DOHH2 (cell line): Measurements from ENCODE around the gene RRAGC.
A peak's percentile ranks its signal among the peaks of the same experiment; 100 is the strongest.

Source experiments
- H3F3A ChIP-seq: fragments of 200-600 bp; sonication (generic), shearing (Covaris generic); 2 replicates; pipeline ENCODE4 v1.6.0; 2016; ENCODE audit warnings: antibody characterized with exemption, mild to moderate bottlenecking; ENCODE audit not compliant: control insufficient read depth, insufficient read depth
- H3K27ac ChIP-seq: fragments of 200-600 bp; sonication (generic); 2 replicates; pipeline ENCODE4 v1.5.1; 2014; ENCODE audit warnings: low read depth, mild to moderate bottlenecking, low read length, moderate library complexity
- H3K27me3 ChIP-seq: fragments of 200-600 bp; sonication (generic); 2 replicates; pipeline ENCODE4 v1.6.1; 2014; ENCODE audit warnings: mild to moderate bottlenecking, low read length, mixed read lengths; ENCODE audit not compliant: control insufficient read depth
- H3K36me3 ChIP-seq: fragments of 200-600 bp; sonication (generic); 2 replicates; pipeline ENCODE4 v1.6.1; 2014; ENCODE audit warnings: mild to moderate bottlenecking, low read length, moderate library complexity, mixed read lengths; ENCODE audit not compliant: control insufficient read depth
- H3K4me1 ChIP-seq: fragments of 200-600 bp; sonication (generic); 2 replicates; pipeline ENCODE4 v1.6.1; 2014; ENCODE audit warnings: mild to moderate bottlenecking, low read length, mixed read lengths; ENCODE audit not compliant: control insufficient read depth
- H3K4me2 ChIP-seq: fragments of 200-600 bp; sonication (generic); 2 replicates; pipeline ENCODE4 v1.6.0; 2014; ENCODE audit warnings: mild to moderate bottlenecking, low read length, moderate library complexity
- H3K4me3 ChIP-seq: fragments of 200-600 bp; sonication (generic); 2 replicates; pipeline ENCODE4 v1.5.1; 2014; ENCODE audit warnings: mild to moderate bottlenecking, low read length, mixed read lengths
- H3K79me2 ChIP-seq: fragments of 200-600 bp; sonication (generic); 2 replicates; pipeline ENCODE4 v1.6.1; 2014; ENCODE audit warnings: mild to moderate bottlenecking, low read length, mixed read lengths; ENCODE audit not compliant: control insufficient read depth
- H3K9me2 ChIP-seq: fragments of 200-600 bp; sonication (generic); replicated peaks from 2 replicates; pipeline ENCODE4 v1.6.1; 2014; ENCODE audit warnings: mild to moderate bottlenecking, low read length, mixed read lengths; ENCODE audit not compliant: control insufficient read depth
- H3K9me3 ChIP-seq: fragments of 200-600 bp; sonication (generic); 2 replicates; pipeline ENCODE4 v1.6.1; 2014; ENCODE audit warnings: antibody characterized with exemption, low read length, mixed read lengths; ENCODE audit not compliant: control insufficient read depth, insufficient read depth
- H4K20me1 ChIP-seq: fragments of 200-600 bp; sonication (generic); 2 replicates; pipeline ENCODE4 v1.6.0; 2014; ENCODE audit warnings: low read depth, mild to moderate bottlenecking, antibody characterized with exemption, low read length, moderate library complexity; ENCODE audit not compliant: control insufficient read depth, insufficient read depth
- EZH2phosphoT487 ChIP-seq: fragments of 200-600 bp; sonication (generic); IDR thresholded peaks from 2 replicates; pipeline ENCODE4 v1.6.1; 2017; ENCODE audit warnings: borderline replicate concordance, mild to moderate bottlenecking, antibody characterized with exemption, low read length, moderate library complexity, mixed read lengths
- TF ChIP-seq, protein P1 (sequence below): fragments of 200-600 bp; sonication (generic); IDR thresholded peaks from one replicate; pipeline ENCODE4 v1.5.1; 2014; ENCODE audit warnings: antibody characterized with exemption, mild to moderate bottlenecking, low read depth, low read length; ENCODE audit not compliant: poor library complexity, severe bottlenecking

RRAGC gene

DNA sequence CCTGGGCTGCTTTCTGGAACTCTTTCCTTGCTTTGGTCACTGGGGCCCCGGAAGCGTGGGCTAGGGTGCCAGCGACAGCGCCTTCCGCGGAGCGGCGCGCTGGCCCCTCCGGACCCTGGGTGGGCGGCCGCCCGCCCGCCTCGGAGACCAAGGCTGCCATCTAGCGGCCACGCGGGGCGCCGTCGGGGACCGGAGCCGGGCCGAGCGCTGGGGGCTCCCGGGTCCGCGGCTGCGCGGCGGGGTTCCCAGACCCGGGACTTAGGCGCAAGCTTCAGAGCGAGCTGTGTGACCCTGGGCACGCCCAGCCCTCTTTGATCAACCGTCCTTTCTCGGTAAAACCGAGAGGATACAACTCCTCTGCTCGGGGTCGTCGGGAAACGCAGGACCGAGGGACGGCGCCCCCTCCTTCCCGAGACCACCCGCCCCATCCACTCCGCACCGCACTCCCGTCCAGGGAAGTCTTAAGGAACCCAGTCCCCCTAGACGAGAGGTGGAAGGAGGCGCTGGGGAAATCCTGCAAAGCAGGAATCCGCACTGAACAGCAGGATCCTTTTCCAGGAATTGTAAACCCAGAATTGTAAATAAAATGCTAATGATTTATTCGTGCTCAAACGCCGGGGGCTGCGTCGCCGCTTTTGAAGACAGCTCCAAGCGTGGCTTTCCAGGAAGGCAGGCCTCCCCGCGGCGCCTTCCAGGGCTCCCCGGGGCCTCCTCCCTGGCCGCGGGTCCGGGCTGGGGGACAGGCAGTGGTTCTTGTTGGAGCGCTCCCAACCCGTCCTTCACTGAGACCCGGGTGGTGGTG lies 41.2 kb downstream of the RRAGC start:
- H4K20me1 ChIP-seq: no peaks in the 10 kb centered on the region; the same call in 1 of the 2 replicates
- no peaks in the 10 kb centered on the region for H3F3A ChIP-seq
- H3K36me3 ChIP-seq: no peaks in the 10 kb centered on the region
- peaks cover 38% of the 10 kb centered on the region for H3K27me3 ChIP-seq
- H3K4me1 ChIP-seq: no peaks in the 10 kb centered on the region
- no peak overlapping the region for H3K27ac ChIP-seq
- H3K4me2 ChIP-seq: no peak overlapping the region
- TF ChIP-seq, protein P1, sequence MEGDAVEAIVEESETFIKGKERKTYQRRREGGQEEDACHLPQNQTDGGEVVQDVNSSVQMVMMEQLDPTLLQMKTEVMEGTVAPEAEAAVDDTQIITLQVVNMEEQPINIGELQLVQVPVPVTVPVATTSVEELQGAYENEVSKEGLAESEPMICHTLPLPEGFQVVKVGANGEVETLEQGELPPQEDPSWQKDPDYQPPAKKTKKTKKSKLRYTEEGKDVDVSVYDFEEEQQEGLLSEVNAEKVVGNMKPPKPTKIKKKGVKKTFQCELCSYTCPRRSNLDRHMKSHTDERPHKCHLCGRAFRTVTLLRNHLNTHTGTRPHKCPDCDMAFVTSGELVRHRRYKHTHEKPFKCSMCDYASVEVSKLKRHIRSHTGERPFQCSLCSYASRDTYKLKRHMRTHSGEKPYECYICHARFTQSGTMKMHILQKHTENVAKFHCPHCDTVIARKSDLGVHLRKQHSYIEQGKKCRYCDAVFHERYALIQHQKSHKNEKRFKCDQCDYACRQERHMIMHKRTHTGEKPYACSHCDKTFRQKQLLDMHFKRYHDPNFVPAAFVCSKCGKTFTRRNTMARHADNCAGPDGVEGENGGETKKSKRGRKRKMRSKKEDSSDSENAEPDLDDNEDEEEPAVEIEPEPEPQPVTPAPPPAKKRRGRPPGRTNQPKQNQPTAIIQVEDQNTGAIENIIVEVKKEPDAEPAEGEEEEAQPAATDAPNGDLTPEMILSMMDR: peak; percentile 71
- TF ChIP-seq EZH2phosphoT487: no peak
- H3K4me3 ChIP-seq: no peak overlapping the region
- H3K79me2 ChIP-seq: no peaks in the 10 kb centered on the region
- H3K9me2 ChIP-seq: no peaks in the 10 kb centered on the region
- no peaks in the 10 kb centered on the region for H3K9me3 ChIP-seq

DNA sequence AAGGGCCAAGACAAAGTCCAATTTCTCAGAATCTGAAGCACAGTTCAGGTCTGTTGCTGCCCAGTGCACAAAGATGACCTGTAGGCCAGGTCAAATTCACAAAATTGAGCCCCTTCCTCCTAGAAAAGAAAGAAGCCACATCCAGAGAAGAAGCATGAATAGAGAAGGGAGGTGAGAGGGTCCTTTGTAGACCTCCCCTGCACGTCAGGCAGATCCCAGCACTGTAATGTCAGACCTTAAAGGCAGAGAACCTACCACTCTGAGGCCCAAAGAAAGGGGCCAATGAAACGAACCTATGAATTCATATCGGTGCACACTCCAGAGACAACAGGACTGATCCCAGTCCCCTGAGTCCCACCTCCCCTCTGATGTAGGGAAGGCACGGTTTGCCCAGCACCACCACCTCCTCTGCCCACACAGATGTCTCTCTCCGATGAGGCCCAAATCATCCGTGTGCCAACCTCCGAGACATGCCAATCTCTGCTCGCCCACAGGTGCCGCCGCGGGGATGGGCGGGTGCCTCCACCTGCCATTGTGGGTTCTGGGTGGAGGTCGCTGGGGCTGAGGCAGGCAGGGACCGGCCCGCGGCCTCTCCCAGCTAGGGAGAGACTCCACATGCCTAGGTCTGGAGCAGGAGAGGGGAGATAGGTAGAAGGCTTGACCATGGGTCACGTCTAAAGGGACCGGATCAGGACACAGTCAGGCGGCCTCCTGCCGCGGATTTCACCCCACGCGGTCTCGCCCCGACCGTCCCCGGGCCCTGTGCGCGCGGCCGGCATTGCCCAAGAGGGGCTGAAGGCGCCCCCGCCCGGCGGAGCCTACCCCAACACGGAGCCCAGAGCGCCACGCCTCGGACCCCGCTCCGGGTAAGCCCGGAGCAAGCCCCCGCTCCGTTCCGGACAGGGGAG lies 42.1 kb downstream of the RRAGC start:
- Histone ChIP-seq H3K4me3 (no peak overlapping the region), H3K4me1 (no peaks in the 10 kb centered on the region), H4K20me1 (no peaks in the 10 kb centered on the region; the same call in 1 of the 2 replicates), H3K9me3 (no peaks in the 10 kb centered on the region), H3K9me2 (no peaks in the 10 kb centered on the region), H3K79me2 (no peaks in the 10 kb centered on the region), H3K27ac (no peak overlapping the region), H3F3A (no peaks in the 10 kb centered on the region), H3K4me2 (no peak overlapping the region), H3K36me3 (no peaks in the 10 kb centered on the region), H3K27me3 (peaks cover 34% of the 10 kb centered on the region)
- no peak for TF ChIP-seq EZH2phosphoT487

DNA sequence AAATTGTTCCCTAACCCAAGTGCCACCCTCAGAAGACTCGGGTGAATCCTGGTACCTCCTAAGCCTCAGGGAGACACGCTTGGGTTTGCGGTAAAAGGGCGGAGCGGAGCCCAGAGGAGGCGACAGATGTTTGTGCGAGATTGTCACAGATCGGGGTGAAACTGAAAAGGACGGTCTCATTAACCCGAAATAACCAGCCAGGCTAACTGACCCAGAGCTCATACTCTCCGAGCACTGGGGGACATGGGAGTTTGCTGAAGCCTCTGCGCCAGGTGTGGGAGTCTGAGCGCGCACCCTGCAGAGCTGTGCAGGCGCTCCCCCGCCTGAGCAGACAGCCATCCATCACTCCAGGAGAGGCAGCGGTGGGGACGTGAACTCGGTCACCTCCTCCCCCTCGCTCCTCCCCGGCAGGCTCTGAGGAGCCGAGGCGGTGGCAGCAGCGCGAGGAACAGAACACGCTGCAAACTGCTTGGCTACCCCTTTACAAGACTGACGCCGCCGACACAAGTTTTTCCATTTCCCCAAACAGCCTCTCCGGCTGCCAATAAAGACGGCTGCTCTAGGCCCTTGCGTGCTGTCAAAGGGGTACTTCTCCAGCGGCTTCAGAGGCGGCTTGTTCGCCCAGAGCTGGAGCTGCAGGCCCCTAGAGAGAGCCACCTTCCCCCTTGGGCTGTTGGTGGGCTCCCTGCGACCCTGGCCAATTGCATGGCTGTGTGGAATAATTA lies 43.5 kb downstream of the RRAGC start:
- no peaks in the 10 kb centered on the region for H3K79me2 ChIP-seq
- H3F3A ChIP-seq: no peaks in the 10 kb centered on the region
- no peak overlapping the region for H3K4me3 ChIP-seq
- no peak for TF ChIP-seq EZH2phosphoT487
- TF ChIP-seq, protein P1: no peak
- H3K9me2 ChIP-seq: no peaks in the 10 kb centered on the region
- no peak overlapping the region for H3K4me2 ChIP-seq
- no peaks in the 10 kb centered on the region for H3K36me3 ChIP-seq
- H3K4me1 ChIP-seq: no peaks in the 10 kb centered on the region
- H3K27me3 ChIP-seq: peaks cover 31% of the 10 kb centered on the region
- H3K9me3 ChIP-seq: no peaks in the 10 kb centered on the region
- H3K27ac ChIP-seq: no peak overlapping the region
- H4K20me1 ChIP-seq: no peaks in the 10 kb centered on the region; the same call in 1 of the 2 replicates
